OCI-M1 (cell line): ENCODE data around the gene CRAT.

Experiments
- DNase-seq: peaks from one replicate; lab custom pipeline; 2025; lab: John Stamatoyannopoulos, UW

CRAT gene

GRCh38 chr9:129110740-129111527 is at the start of gene CRAT, which contains the start of gene PTPA:
Gene CRAT (minus strand): TSS chr9:129110793. CDS start chr9:129110509, 284 bp downstream.
Gene PTPA (plus strand): TSS chr9:129111415. CDS start chr9:129111601, 186 bp downstream.
- DNase-seq: peak; percentile 93

- DNase-seq: no peak
Measured at GRCh38 chr9:129156163-129156562, 45.6 kb upstream of the CRAT start.

- no peak for DNase-seq
Measured at GRCh38 chr9:129154866-129155477, 44.4 kb upstream of the CRAT start.

- DNase-seq: no peak
Measured at GRCh38 chr9:129151469-129151868, 40.9 kb upstream of the CRAT start.

GRCh38 chr9:129150672-129151211 is 40.1 kb upstream of the CRAT start:
- no peak for DNase-seq

GRCh38 chr9:129150122-129150521 is 39.5 kb upstream of the CRAT start:
- no peak for DNase-seq

GRCh38 chr9:129149442-129149841 is 38.8 kb upstream of the CRAT start:
- DNase-seq: no peak

- no peak for DNase-seq
Measured at GRCh38 chr9:129148463-129149204, 38.0 kb upstream of the CRAT start.

GRCh38 chr9:129146441-129146941 is 35.9 kb upstream of the CRAT start:
- DNase-seq: no peak

GRCh38 chr9:129145841-129146292 is 35.3 kb upstream of the CRAT start:
- DNase-seq: no peak

GRCh38 chr9:129145316-129145715 is 34.7 kb upstream of the CRAT start:
- DNase-seq: no peak

GRCh38 chr9:129143031-129143927 is 32.7 kb upstream of the CRAT start:
- peak; percentile 66 for DNase-seq

- no peak for DNase-seq
Measured at GRCh38 chr9:129142138-129142935, 31.7 kb upstream of the CRAT start.

- DNase-seq: no peak
Measured at GRCh38 chr9:129141066-129142041, 30.8 kb upstream of the CRAT start.

GRCh38 chr9:129140397-129141065 is 29.9 kb upstream of the CRAT start:
- no peak for DNase-seq

- no peak for DNase-seq
Measured at GRCh38 chr9:129139993-129140396, 29.4 kb upstream of the CRAT start.

GRCh38 chr9:129139233-129139992 is 28.8 kb upstream of the CRAT start:
- peak; percentile 82 for DNase-seq
